Endothelial cell of umbilical vein (primary cell): ENCODE measurements around the gene OR2V1. TPM values are rescaled to one million over a fixed set of nuclear protein-coding genes. Genes with fewer than 3 reads are reported as not detected.

Experiments
- BruUV-seq: library from RNA; stranded (reverse); fragments of 400-500 nt; replicated peaks from 2 replicates; lab custom pipeline; 2021; lab: Mats Ljungman, UMichigan
- CTCF ChIA-PET: fragments of 300-600, 350-600 bp; sonication (Branson Sonifier 250); formaldehyde crosslinking; loops from one replicate; lab custom pipeline; 2021; ENCODE audit warnings: antibody characterized with exemption, inconsistent platforms; lab: Charles Lee
- POLR2A ChIA-PET: fragments of 300-600, 350-600 bp; sonication (Branson Sonifier 250); formaldehyde crosslinking; loops from one replicate; lab custom pipeline; 2021; ENCODE audit warnings: antibody characterized with exemption, inconsistent platforms; lab: Charles Lee
- DNase-seq: peaks from one replicate; pipeline ENCODE4 v3.0.0-alpha.2; 2011; ENCODE audit warnings: low read depth, low spot score
- FAIRE-seq: peaks from 2 replicates; lab custom pipeline; 2011; peaks lifted over from hg19 to GRCh38; lab: Jason Lieb, UNC
- H2AFZ ChIP-seq: 2 replicates; pipeline ENCODE4 v1.6.0; 2012; ENCODE audit warnings: low read depth, low read length, control low read depth, inconsistent platforms
- H3K27ac ChIP-seq: 2 replicates; pipeline ENCODE4 v1.5.1; 2011; ENCODE audit warnings: low read depth, mild to moderate bottlenecking, control low read depth, low read length, moderate library complexity; ENCODE audit not compliant: insufficient read depth
- H3K27me3 ChIP-seq, 2 experiments: 2 replicates each; pipeline versions ENCODE4 v1.6.0 to v1.6.1; 2011; ENCODE audit warnings: low read length in 2 of 2, mixed read lengths in 1 of 2; ENCODE audit not compliant: control insufficient read depth in 2 of 2, insufficient read depth in 2 of 2
- H3K36me3 ChIP-seq, 2 experiments: 2 replicates in 1 of 2; 3 replicates in 1 of 2; pipeline ENCODE4 v1.5.1; 2011; ENCODE audit warnings: low read length in 2 of 2, mild to moderate bottlenecking in 1 of 2, moderate library complexity in 1 of 2; ENCODE audit not compliant: control insufficient read depth in 2 of 2, insufficient read depth in 2 of 2; ENCODE audit errors: extremely low read depth in 1 of 2
- H3K4me1 ChIP-seq: 3 replicates; pipeline ENCODE4 v1.5.1; 2011; ENCODE audit warnings: mild to moderate bottlenecking, low read length; ENCODE audit not compliant: control insufficient read depth, insufficient read depth; ENCODE audit errors: extremely low read depth
- H3K4me2 ChIP-seq: 2 replicates; pipeline ENCODE4 v1.6.1; 2011; ENCODE audit warnings: low read length, control low read depth, mixed read lengths; ENCODE audit not compliant: insufficient read depth
- H3K4me3 ChIP-seq, 3 experiments: fragments of 200-600 bp in 1 of 3; sonication (generic), shearing (Covaris generic) in 1 of 3; replicated peaks in 1 of 3; 2 replicates each; pipeline ENCODE4 v1.5.1; 2011 to 2016; ENCODE audit warnings: control low read depth in 3 of 3, low read length in 3 of 3, mild to moderate bottlenecking in 2 of 3, inconsistent platforms in 1 of 3, low read depth in 1 of 3, moderate library complexity in 1 of 3; ENCODE audit not compliant: insufficient read depth in 1 of 3
- H3K79me2 ChIP-seq: 2 replicates; pipeline ENCODE4 v1.6.0; 2012; ENCODE audit warnings: low read length, inconsistent platforms; ENCODE audit not compliant: control insufficient read depth, insufficient read depth
- H3K9ac ChIP-seq: replicated peaks from 2 replicates; pipeline ENCODE3; 2011; ENCODE audit warnings: low read length, control low read depth; ENCODE audit not compliant: insufficient read depth; ENCODE audit errors: extremely low read depth
- H3K9me1 ChIP-seq: replicated peaks from 3 replicates; pipeline ENCODE4 v1.6.0; 2011; ENCODE audit warnings: mild to moderate bottlenecking, low read length; ENCODE audit not compliant: control insufficient read depth, insufficient read depth; ENCODE audit errors: extremely low read depth
- H3K9me3 ChIP-seq: replicated peaks from 2 replicates; pipeline ENCODE4 v1.5.1; 2012; ENCODE audit warnings: low read length, inconsistent platforms; ENCODE audit not compliant: control insufficient read depth, insufficient read depth
- H4K20me1 ChIP-seq: replicated peaks from 2 replicates; pipeline ENCODE3; 2011; ENCODE audit warnings: mild to moderate bottlenecking, low read length; ENCODE audit not compliant: control insufficient read depth, insufficient read depth; ENCODE audit errors: extremely low read depth
- CTCF ChIP-seq, 2 donors: IDR thresholded peaks; 1 replicate in 1 of 2; 2 replicates in 1 of 2; pipeline ENCODE4 v1.5.1; 2011; ENCODE audit warnings: low read length in 2 of 2, mild to moderate bottlenecking in 2 of 2, moderate library complexity in 2 of 2, control low read depth in 1 of 2, inconsistent platforms in 1 of 2, low read depth in 1 of 2; ENCODE audit not compliant: insufficient read depth in 1 of 2; ENCODE audit errors: extremely low read depth in 1 of 2
- EZH2 ChIP-seq: IDR thresholded peaks from 2 replicates; pipeline ENCODE4 v1.6.1; 2012; ENCODE audit warnings: borderline replicate concordance, low read depth, mild to moderate bottlenecking, moderate library complexity, low read length, inconsistent platforms; ENCODE audit not compliant: severe bottlenecking
- FOS ChIP-seq: IDR thresholded peaks from 2 replicates; pipeline ENCODE4 v1.6.1; 2011; ENCODE audit warnings: mild to moderate bottlenecking, low read length, moderate library complexity, borderline replicate concordance; ENCODE audit not compliant: insufficient read depth
- GATA2 ChIP-seq: IDR thresholded peaks from 2 replicates; pipeline ENCODE4 v1.7.0; 2011; ENCODE audit warnings: low read depth, mild to moderate bottlenecking, moderate library complexity, mixed read lengths, low read length; ENCODE audit not compliant: insufficient read length, insufficient read depth
- JUN ChIP-seq: IDR thresholded peaks from 2 replicates; pipeline ENCODE4 v1.6.1; 2011; ENCODE audit warnings: borderline replicate concordance, low read depth; ENCODE audit not compliant: insufficient read length, insufficient read depth
- MAX ChIP-seq: IDR thresholded peaks from 2 replicates; pipeline ENCODE4 v1.6.1; 2011; ENCODE audit not compliant: insufficient read depth, insufficient read length
- MYC ChIP-seq: IDR thresholded peaks from one replicate; pipeline ENCODE4 v1.6.1; 2011; ENCODE audit warnings: mild to moderate bottlenecking, low read depth, low read length
- POLR2A ChIP-seq: IDR thresholded peaks from 2 replicates; pipeline ENCODE4 v1.6.1; 2012; ENCODE audit warnings: low read depth, mild to moderate bottlenecking, control low read depth, low read length
- POLR2AphosphoS5 ChIP-seq: IDR thresholded peaks from 2 replicates; pipeline ENCODE4 v1.6.1; 2012; ENCODE audit warnings: low read depth, mild to moderate bottlenecking, control low read depth, low read length, moderate library complexity; ENCODE audit not compliant: insufficient read depth
- dilution Hi-C: fragments of 300-500 bp; cut with MboI; formaldehyde crosslinking; loops from one replicate; pipeline ENCODE4 v1.15.0; 2019; ENCODE audit warnings: low sequenced_read_pairs; ENCODE audit not compliant: extremely low pct_ligation_motif_present
- intact Hi-C: fragments of 100-400 bp; cut with micrococcal nuclease; formaldehyde crosslinking; loops from one replicate; pipeline ENCODE4 v1.10.0; 2022
- polyA plus RNA-seq, 4 experiments: library from polyadenylated mRNA; depleted of rRNA in 3 of 4; stranded (reverse) in 3 of 4; unstranded in 1 of 4; fragments of >200 nt; gene quantifications; 2 replicates each; pipeline versions ENCODE4 v1.2.1 to v1.2.3, GENCODE V29; 2011 to 2012; ENCODE audit warnings: missing spikeins in 1 of 4
- total RNA-seq: library from RNA; stranded (reverse); gene quantifications from 2 replicates; pipeline ENCODE4 v1.2.3, GENCODE V29; 2021

The OR2V1 gene
- total and polyA plus RNA-seq, 2 donors (not counting 3 experiments of a cell fraction or from before 2014, with no cell fraction given), result not detected

- no peaks in the 10 kb centered on the region for H3K9me3 ChIP-seq
- H3K9me1 ChIP-seq, result no peaks in the 10 kb centered on the region
- no peaks in the 10 kb centered on the region for H3K79me2 ChIP-seq
- intact Hi-C loops (loop anchor here (10.0 kb wide), 1 partner anchor 300 kb away; no protein-coding TSS in a partner anchor), dilution Hi-C loops (no loop called here)
- H3K27me3 ChIP-seq, result peaks cover 2% of the 10 kb centered on the region in 2 experiments
- ChIA-PET CTCF (no interaction called here), POLR2A (no interaction called here)
- no TSS peak for BruUV-seq
- H4K20me1 ChIP-seq, result no peaks in the 10 kb centered on the region
- no peak overlapping the region for H3K4me3 ChIP-seq
- H3K9ac ChIP-seq, result no peak overlapping the region
- FAIRE-seq (no peak), DNase-seq (no peak)
- H3K36me3 ChIP-seq, result no peaks in the 10 kb centered on the region
- TF ChIP-seq MYC (no peak), MAX (no peak), GATA2 (no peak), EZH2 (no peak), JUN (no peak), POLR2AphosphoS5 (no peak), CTCF (IDR thresholded peaks at IDR 0.05; ENCODE audit: extremely low read depth in 1 of 2, insufficient read depth in 1 of 2, low read depth in 1 of 2, low read length in 2 of 2) (no peak), FOS (no peak), POLR2A (no peak)
- no peaks in the 10 kb centered on the region for H3K4me1 ChIP-seq
- no peak overlapping the region for H2AFZ ChIP-seq
- H3K27ac ChIP-seq, result no peak overlapping the region
- no peak overlapping the region for H3K4me2 ChIP-seq
These were observed 46.3 kb downstream of the OR2V1 start for GRCh38 chr5:181084621-181085195.
